ENCODE data around the gene RABEP2. TPM values are rescaled to one million over a fixed set of nuclear protein-coding genes. Genes with fewer than 3 reads are reported as not detected.

Gene RABEP2
- total and polyA plus RNA-seq, 2 experiments from 2014 or later, result 11.8 to 27.2 TPM

- H3K4me3 Mint-ChIP-seq, result no peak overlapping the region
- H3F3A ChIP-seq (replicated peaks; ENCODE audit: low read depth), result no peaks in the 10 kb centered on the region
- no peaks in the 10 kb centered on the region for H3K9me3 Mint-ChIP-seq
- no peaks in the 10 kb centered on the region for H3K79me2 ChIP-seq (replicated peaks; ENCODE audit: insufficient read depth)
- peaks cover 9% of the 10 kb centered on the region for H3K4me1 Mint-ChIP-seq
- no peak overlapping the region for H3K27ac Mint-ChIP-seq
- no peak overlapping the region for H3K4me3 ChIP-seq
- H3K36me3 ChIP-seq (ENCODE audit: insufficient read depth), result no peaks in the 10 kb centered on the region
- peaks cover 14% of the 10 kb centered on the region for H3K27me3 Mint-ChIP-seq (ENCODE audit: insufficient read depth, low read depth, poor library complexity)
- DNase-seq (ENCODE audit: low spot score) (no peak), ATAC-seq (no peak)
- no peak overlapping the region for H3K27ac ChIP-seq (ENCODE audit: low read depth)
- no peak for TF ChIP-seq EZH2phosphoT487 (IDR thresholded peaks at IDR 0.05; ENCODE audit: unreplicated experiment)
- no peak for TF ChIP-seq CREB1 (CRISPR knock-in tag; IDR thresholded peaks at IDR 0.05; ENCODE audit: low read depth)
- TF ChIP-seq ZNF114 (CRISPR knock-in tag; IDR thresholded peaks at IDR 0.05), result no peak
- no peak for TF ChIP-seq NANOG (IDR thresholded peaks at IDR 0.05; ENCODE audit: borderline replicate concordance)
- no peak for TF ChIP-seq JUNB (IDR thresholded peaks at IDR 0.05; ENCODE audit: unreplicated experiment)
- no peak for TF ChIP-seq REST (IDR thresholded peaks at IDR 0.05; ENCODE audit: unreplicated experiment)
- no peak for TF ChIP-seq ETS1 (IDR thresholded peaks at IDR 0.05)
- no peak for TF ChIP-seq ZNF331 (CRISPR knock-in tag; IDR thresholded peaks at IDR 0.05; ENCODE audit: low read depth)
- no peak for TF ChIP-seq EZH2 (IDR thresholded peaks at IDR 0.05; ENCODE audit: low read depth, unreplicated experiment)
- no peak for TF ChIP-seq ZNF462 (CRISPR knock-in tag; IDR thresholded peaks at IDR 0.05)
- TF ChIP-seq CTCF (conservative IDR thresholded peaks at IDR 0.05; ENCODE audit: low read depth in 2 of 2), result no peak
- no peak for TF ChIP-seq STAT1 (IDR thresholded peaks at IDR 0.05; ENCODE audit: unreplicated experiment)
- TF ChIP-seq POLR2AphosphoS5 (IDR thresholded peaks at IDR 0.05; ENCODE audit: low read depth), result no peak
- H2AFZ ChIP-seq, result no peak overlapping the region
- H3K4me1 ChIP-seq (ENCODE audit: insufficient read depth), result peaks cover 7% of the 10 kb centered on the region; the same call in 1 of the 2 replicates
- no peak overlapping the region for H3K4me2 ChIP-seq
- H3K9me2 ChIP-seq (ENCODE audit: insufficient read depth), result no peaks in the 10 kb centered on the region
- H4K20me1 ChIP-seq (replicated peaks; ENCODE audit: insufficient read depth), result no peaks in the 10 kb centered on the region
- 0 out of 2 replicates have a peak, but pooled peaks cover 3% of the 10 kb centered on the region for H3K27me3 ChIP-seq (ENCODE audit: insufficient read depth)
- no peaks in the 10 kb centered on the region for H3K36me3 Mint-ChIP-seq (ENCODE audit: low read depth)
These were observed 7.5 kb upstream of the RABEP2 start for GRCh38 chr16:28932339-28933141.
